ENCODE data around the gene ZNF451.

GRCh38 chr6:57127763-57128162 is 37.8 kb downstream of the ZNF451 start:
- TF ChIP-seq CTCF (IDR thresholded peaks at IDR 0.05; ENCODE audit: extremely low read depth in 1 of 2, insufficient read depth in 1 of 2, low read depth in 1 of 2, low read length in 2 of 2) (no peak), JUN (IDR thresholded peaks at IDR 0.05; ENCODE audit: borderline replicate concordance, insufficient read depth, insufficient read length, low read depth) (no peak), POLR2AphosphoS5 (IDR thresholded peaks at IDR 0.05; ENCODE audit: insufficient read depth, low read depth, low read length) (no peak), POLR2A (IDR thresholded peaks at IDR 0.05; ENCODE audit: low read depth, low read length) (no peak), EZH2 (IDR thresholded peaks at IDR 0.05; ENCODE audit: borderline replicate concordance, low read depth, low read length, severe bottlenecking) (no peak), MAX (IDR thresholded peaks at IDR 0.05; ENCODE audit: insufficient read depth, insufficient read length) (no peak), MYC (IDR thresholded peaks at IDR 0.05; ENCODE audit: low read depth, low read length) (no peak), GATA2 (IDR thresholded peaks at IDR 0.05; ENCODE audit: insufficient read depth, insufficient read length, low read depth, low read length) (no peak)
